A673 (cell line): ENCODE measurements around the gene PNPLA2.

Experiments used
- EZH2 ChIP-seq: fragments of 200-600 bp; sonication (generic); IDR thresholded peaks from 2 replicates; pipeline ENCODE4 v1.6.1; 2017; ENCODE audit warnings: borderline replicate concordance, low read depth, mild to moderate bottlenecking, mixed read lengths, antibody characterized with exemption, low read length; ENCODE audit not compliant: poor library complexity, severe bottlenecking
- TF ChIP-seq, protein P1 (sequence below): fragments of 300-800, 200-600 bp; sonication (generic); conservative IDR thresholded peaks from 2 replicates; pipeline ENCODE4 v1.5.1; 2017; ENCODE audit warnings: low read depth, mild to moderate bottlenecking, antibody characterized with exemption, low read length, moderate library complexity, mixed read lengths

- TF ChIP-seq, protein P1, sequence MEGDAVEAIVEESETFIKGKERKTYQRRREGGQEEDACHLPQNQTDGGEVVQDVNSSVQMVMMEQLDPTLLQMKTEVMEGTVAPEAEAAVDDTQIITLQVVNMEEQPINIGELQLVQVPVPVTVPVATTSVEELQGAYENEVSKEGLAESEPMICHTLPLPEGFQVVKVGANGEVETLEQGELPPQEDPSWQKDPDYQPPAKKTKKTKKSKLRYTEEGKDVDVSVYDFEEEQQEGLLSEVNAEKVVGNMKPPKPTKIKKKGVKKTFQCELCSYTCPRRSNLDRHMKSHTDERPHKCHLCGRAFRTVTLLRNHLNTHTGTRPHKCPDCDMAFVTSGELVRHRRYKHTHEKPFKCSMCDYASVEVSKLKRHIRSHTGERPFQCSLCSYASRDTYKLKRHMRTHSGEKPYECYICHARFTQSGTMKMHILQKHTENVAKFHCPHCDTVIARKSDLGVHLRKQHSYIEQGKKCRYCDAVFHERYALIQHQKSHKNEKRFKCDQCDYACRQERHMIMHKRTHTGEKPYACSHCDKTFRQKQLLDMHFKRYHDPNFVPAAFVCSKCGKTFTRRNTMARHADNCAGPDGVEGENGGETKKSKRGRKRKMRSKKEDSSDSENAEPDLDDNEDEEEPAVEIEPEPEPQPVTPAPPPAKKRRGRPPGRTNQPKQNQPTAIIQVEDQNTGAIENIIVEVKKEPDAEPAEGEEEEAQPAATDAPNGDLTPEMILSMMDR, result no peak
- no peak for TF ChIP-seq EZH2
These were observed 41.8 kb downstream of the PNPLA2 start for GRCh38 chr11:860234-861104.
